Body of pancreas (tissue), 4 donors: Measurements from ENCODE around the gene EZH2.

Experiments used
- CTCF ChIP-seq, 7 experiments: fragments of 450-650 bp in 4 of 7; fragments of 200-600 bp in 3 of 7; sonication (generic) in 3 of 7; IDR thresholded peaks; one replicate each; pipeline ENCODE4 v1.5.1; 2016 to 2019; ENCODE audit warnings: antibody characterized with exemption in 7 of 7
- POLR2A ChIP-seq, 3 donors: fragments of 450-650 bp; IDR thresholded peaks; one replicate each; pipeline ENCODE4 v1.6.1; 2016; ENCODE audit warnings: antibody characterized with exemption in 3 of 3, mild to moderate bottlenecking in 2 of 3

DNA sequence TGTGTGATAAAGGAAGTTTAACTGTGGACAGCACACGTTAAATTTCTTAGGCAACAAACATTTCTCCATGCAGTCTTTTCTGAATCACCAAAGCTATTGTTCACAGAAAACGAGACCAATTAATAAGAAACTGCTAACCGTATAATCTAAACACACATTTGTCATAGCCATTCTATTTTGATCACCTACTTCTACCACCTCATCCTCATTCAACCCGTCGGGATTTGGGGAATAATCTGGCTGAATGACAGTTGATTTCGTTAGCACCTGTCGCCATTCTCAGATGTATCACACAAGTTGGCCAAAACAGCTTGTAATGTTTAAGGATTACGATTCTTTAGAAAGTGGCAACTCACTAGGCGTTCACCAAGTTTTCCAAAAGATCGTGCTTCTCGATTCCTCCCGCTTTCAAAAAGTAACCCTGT, 1.2 kb downstream of the EZH2 start:
- TF ChIP-seq CTCF (IDR thresholded peaks at IDR 0.05): no peak
- TF ChIP-seq POLR2A (IDR thresholded peaks at IDR 0.05): peak in 1 of 3 donors; percentile 33
